ENCODE measurements around the gene CPTP.

The CPTP gene

GRCh38 chr1:1293263-1294249, 31.0 kb upstream of the CPTP start:
- no peak for TF ChIP-seq CTCF (IDR thresholded peaks at IDR 0.05)

GRCh38 chr1:1294250-1294890, 30.2 kb upstream of the CPTP start:
- no peak for TF ChIP-seq CTCF (IDR thresholded peaks at IDR 0.05)

- TF ChIP-seq CTCF (IDR thresholded peaks at IDR 0.05): no peak
Observed at GRCh38 chr1:1295154-1295923, 29.3 kb upstream of the CPTP start.

DNA sequence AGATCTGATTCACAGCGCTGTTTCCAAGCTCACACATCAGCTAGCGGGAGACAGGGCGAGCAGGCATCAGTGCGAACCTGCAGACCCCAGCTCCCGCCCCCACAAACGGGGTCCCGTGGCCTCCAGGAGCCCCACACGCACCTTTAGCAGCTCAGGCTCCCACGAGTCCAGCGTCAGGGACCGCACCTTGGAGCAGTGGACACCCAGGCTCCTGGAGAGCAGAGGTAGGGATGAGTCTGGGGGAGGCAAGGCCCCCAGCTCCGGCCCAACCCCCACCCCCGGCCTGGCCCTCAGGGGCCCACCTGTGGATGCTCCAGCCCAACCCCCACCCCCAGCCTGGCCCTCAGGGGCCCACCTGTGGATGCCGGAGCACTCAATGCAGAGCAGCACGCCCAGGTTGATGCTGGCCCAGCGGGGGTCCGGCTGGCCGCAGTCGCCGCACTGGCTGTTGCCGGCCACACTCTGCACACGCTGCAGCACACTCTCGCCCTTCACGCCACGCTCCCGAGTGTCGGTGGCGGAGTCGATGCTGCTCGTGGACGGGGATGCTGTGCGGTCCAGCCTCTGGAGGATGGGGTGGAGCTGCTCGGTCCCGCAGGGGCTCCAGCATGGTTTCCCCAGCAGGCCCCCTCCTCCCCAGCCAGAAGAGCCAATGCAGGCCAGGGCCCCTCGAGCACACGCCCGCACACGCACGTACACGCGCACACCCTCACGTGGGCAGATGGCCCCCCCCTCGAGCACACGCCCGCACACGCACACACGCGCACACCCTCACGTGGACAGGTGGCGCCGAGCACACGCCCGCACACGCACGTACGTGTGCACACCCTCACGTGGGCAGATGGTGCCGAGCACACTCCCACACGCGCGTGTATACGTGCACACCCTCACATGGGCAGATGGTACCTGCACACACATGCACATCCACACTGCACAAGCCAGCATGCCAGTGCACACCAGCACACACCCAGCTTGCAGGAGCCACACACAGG, 28.2 kb upstream of the CPTP start:
- no peak for TF ChIP-seq CTCF (IDR thresholded peaks at IDR 0.05)

- no peak for TF ChIP-seq CTCF (IDR thresholded peaks at IDR 0.05)
Observed at GRCh38 chr1:1297802-1298424, 26.7 kb upstream of the CPTP start.

DNA sequence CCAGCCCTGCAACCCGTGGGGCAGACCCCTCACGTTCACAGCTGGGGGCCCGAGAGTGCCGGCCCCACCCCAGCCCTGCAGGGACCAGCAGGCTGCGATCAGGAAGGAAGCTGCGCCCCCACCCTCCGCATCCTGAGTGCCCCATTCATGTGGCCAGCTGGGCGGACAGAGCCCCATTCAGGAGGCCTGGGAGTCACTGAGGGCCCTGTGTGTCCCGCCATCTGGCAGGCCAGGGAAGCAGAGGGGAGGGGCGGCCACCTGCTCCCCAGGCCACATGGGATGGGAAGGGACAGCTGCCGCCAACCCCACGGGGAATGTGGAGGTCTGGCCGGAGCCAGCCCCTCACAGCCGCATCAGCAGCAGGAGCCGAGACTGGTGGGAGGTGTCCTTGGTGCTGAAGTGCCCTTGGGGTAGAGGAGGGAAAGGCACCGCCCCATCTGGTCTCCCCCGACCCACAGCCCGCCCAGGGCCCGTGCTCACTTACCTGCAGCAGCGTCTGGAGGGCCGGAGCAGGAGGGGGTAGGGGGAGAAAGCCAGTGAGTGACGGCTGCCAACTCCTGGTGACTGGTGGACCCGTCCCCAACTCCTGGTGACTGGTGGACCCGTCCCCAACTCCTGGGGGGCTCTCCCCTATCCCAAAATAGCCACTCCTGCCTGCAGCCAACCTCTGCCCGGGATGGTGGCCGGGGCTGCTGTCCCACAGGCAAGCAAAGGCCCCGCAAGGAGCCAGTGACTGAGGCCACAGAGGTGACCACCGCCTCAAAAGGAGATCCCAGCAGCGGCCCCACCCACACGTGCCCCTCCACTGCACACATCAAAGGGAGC, 25.5 kb upstream of the CPTP start:
- no peak for TF ChIP-seq CTCF (IDR thresholded peaks at IDR 0.05)
